ENCODE measurements around the gene FIBCD1. TPM values are rescaled to one million over a fixed set of nuclear protein-coding genes. Genes with fewer than 3 reads are reported as not detected.

Gene FIBCD1
- total and polyA plus RNA-seq, 7 donors: 0.01 TPM; not detected in 6

- Histone ChIP-seq H3K4me3 (no peak overlapping the region), H3K36me3 (ENCODE audit: insufficient read depth in 1 of 2, low read depth in 1 of 2) (no peaks in the 10 kb centered on the region), H3K27ac (no peak overlapping the region), H3K4me1 (no peaks in the 10 kb centered on the region), H3K9me3 (no peaks in the 10 kb centered on the region), H3K27me3 (ENCODE audit: insufficient read depth in 3 of 3, low read length in 2 of 3) (peaks cover 0 to 66% (median 11%) of the 10 kb centered on the region in 3 donors)
- DNase-seq (no peak), ATAC-seq (no peak)
- TF ChIP-seq CTCF (IDR thresholded peaks at IDR 0.05): no peak
- 31 to 41% (median 34%) methylated on average over 23 to 24 of the region's 24 CpGs for WGBS, 3 donors
- intact Hi-C loops (cut with DNase I): no loop called here
These were observed 47.4 kb upstream of the FIBCD1 start for GRCh38 chr9:130986356-130986965.

- intact Hi-C loops (cut with DNase I): no loop called here
These were observed 46.6 kb upstream of the FIBCD1 start for GRCh38 chr9:130985606-130986162.

GRCh38 chr9:130985029-130985428, 46.0 kb upstream of the FIBCD1 start:
- Histone ChIP-seq H3K9me3 (no peaks in the 10 kb centered on the region), H3K4me3 (no peak overlapping the region), H3K36me3 (ENCODE audit: insufficient read depth in 1 of 2, low read depth in 1 of 2) (no peaks in the 10 kb centered on the region), H3K27me3 (ENCODE audit: insufficient read depth in 3 of 3, low read length in 2 of 3) (peaks cover 0 to 67% (median 9%) of the 10 kb centered on the region in 3 donors), H3K27ac (no peak overlapping the region), H3K4me1 (no peaks in the 10 kb centered on the region)
- no peak for TF ChIP-seq CTCF (IDR thresholded peaks at IDR 0.05)
- DNase-seq (no peak), ATAC-seq (no peak)
- intact Hi-C loops (cut with DNase I): no loop called here
- 79 to 84% (median 83%) methylated on average over 6 of the region's 6 CpGs for WGBS, 3 donors

More at GRCh38 chr9:130985606-130986162, 46.6 kb upstream of the FIBCD1 start:
- ATAC-seq (no peak), DNase-seq (no peak)
- H3K4me3 ChIP-seq: no peak overlapping the region
- H3K9me3 ChIP-seq: no peaks in the 10 kb centered on the region
- WGBS, 3 donors: 73 to 87% (median 86%) methylated on average over 5 of the region's 5 CpGs
- no peak overlapping the region for H3K27ac ChIP-seq
- H3K36me3 ChIP-seq (ENCODE audit: insufficient read depth in 1 of 2, low read depth in 1 of 2): no peaks in the 10 kb centered on the region
- H3K27me3 ChIP-seq (ENCODE audit: insufficient read depth in 3 of 3, low read length in 2 of 3): peaks cover 0 to 66% (median 9%) of the 10 kb centered on the region in 3 donors
- no peaks in the 10 kb centered on the region for H3K4me1 ChIP-seq
- TF ChIP-seq CTCF (IDR thresholded peaks at IDR 0.05): no peak

GRCh38 chr9:130984521-130984920, 45.5 kb upstream of the FIBCD1 start:
- intact Hi-C loops (cut with DNase I): no loop called here

More at GRCh38 chr9:130984521-130984920, 45.5 kb upstream of the FIBCD1 start:
- WGBS, 3 donors: 75 to 81% (median 77%) methylated on average over 8 of the region's 8 CpGs
- H3K27me3 ChIP-seq (ENCODE audit: insufficient read depth in 3 of 3, low read length in 2 of 3): peaks cover 0 to 66% (median 7%) of the 10 kb centered on the region in 3 donors
- no peaks in the 10 kb centered on the region for H3K9me3 ChIP-seq
- no peaks in the 10 kb centered on the region for H3K4me1 ChIP-seq
- no peak for DNase-seq
- H3K27ac ChIP-seq: no peak overlapping the region
- H3K4me3 ChIP-seq: no peak overlapping the region
- ATAC-seq: no peak
- TF ChIP-seq CTCF (IDR thresholded peaks at IDR 0.05): no peak
- no peaks in the 10 kb centered on the region for H3K36me3 ChIP-seq (ENCODE audit: insufficient read depth in 1 of 2, low read depth in 1 of 2)
